HG03103 (cell line): ENCODE measurements around the gene FRS2.
"Not testable (repeated sequence)": the region's sequence is repeated elsewhere in the genome, so short reads cannot be mapped to it uniquely, and the experiment has no call there.

Source experiments
- ATAC-seq: cut with Tn5 transposase; IDR thresholded peaks from one replicate; pipeline ENCODE4 v1.9.1; 2021; ENCODE audit warnings: low read depth; ENCODE audit not compliant: unreplicated experiment

The FRS2 gene, protein sequence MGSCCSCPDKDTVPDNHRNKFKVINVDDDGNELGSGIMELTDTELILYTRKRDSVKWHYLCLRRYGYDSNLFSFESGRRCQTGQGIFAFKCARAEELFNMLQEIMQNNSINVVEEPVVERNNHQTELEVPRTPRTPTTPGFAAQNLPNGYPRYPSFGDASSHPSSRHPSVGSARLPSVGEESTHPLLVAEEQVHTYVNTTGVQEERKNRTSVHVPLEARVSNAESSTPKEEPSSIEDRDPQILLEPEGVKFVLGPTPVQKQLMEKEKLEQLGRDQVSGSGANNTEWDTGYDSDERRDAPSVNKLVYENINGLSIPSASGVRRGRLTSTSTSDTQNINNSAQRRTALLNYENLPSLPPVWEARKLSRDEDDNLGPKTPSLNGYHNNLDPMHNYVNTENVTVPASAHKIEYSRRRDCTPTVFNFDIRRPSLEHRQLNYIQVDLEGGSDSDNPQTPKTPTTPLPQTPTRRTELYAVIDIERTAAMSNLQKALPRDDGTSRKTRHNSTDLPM

GRCh38 chr12:69470189-69471075, at the start of gene FRS2:
TSS of gene FRS2 (plus strand) at chr12:69470388. CDS start at chr12:69569031, 98,643 bp downstream.
- ATAC-seq = peak; percentile 90

- no peak for ATAC-seq
These were observed 48.6 kb upstream of the FRS2 start for GRCh38 chr12:69421548-69421947.

- ATAC-seq = no peak
These were observed 46.9 kb upstream of the FRS2 start for GRCh38 chr12:69423037-69423905.

DNA sequence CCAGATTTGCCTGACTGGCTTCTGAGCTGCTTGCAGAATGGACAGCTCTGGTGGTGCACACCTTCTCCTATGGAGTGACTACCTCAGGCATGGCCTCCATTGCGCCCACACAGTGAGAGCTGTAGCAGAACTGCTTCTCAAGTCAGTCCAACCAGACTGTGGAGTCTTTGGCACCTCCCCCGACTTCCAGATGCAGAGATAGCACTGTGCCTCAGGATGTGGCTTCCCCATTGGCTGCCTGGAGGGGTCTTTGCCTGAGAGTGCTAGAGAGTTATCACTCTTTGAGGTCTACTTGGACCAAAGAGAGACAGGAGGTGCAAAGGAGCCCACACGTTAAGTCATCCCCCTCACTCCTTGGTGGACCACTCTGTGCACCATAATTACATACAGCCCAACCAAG, 44.8 kb upstream of the FRS2 start:
- ATAC-seq = no peak

DNA sequence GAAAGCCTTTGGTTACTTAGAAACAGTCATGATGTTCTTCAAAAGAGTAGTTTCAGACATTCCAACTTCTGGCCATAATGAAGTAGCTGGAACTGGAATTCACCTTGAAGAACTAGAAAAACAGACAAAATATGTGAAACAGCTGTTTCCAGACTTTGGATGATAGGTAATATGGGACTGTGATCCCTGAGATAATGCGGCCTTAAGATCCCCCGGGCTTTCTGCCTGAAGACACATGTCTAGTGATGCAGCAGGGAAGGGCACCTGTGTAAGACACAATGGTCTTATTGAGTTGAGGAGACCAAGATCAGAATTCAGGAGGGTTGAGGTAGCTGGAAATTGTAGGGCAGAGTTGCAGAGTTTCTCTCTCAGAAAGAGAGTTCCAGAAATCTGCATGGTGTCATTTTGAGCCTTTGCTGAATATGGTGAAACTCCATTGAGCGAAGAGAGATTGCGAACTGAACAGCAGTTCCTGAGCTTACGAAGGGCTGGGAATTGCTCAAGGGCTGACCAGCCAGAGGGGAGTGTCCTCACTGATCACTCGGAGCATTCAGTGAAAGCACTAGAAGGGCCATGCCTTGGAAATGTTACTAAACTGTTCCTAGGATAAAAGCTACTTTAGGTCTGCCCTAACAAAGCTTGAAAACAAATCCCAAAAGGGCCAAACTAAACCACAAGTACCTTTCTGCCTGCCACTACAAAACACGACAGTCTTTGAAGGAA, 41.7 kb upstream of the FRS2 start:
- no peak for ATAC-seq

GRCh38 chr12:69430942-69431590, 39.1 kb upstream of the FRS2 start:
- ATAC-seq = no peak

GRCh38 chr12:69431591-69432222, 38.5 kb upstream of the FRS2 start:
- no peak for ATAC-seq

DNA sequence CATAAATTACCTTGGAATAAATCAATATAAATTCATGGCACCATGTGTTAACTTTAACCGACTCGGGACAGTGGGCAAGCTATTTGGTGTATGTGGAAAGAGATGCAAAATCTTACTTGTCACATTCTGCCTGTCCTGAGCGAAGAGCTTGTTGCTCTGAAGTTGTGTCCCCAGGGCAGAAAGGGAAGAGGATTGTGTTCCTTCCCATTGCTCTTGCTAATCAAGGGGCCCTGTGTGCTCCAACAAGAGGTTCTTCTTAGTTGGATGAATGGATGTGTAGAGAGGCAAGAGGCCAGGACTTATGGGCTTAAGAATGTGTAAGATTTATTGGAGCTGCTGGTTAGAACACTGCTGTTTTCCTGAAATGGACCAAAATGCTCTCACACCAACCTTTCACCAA, 36.5 kb upstream of the FRS2 start:
- no peak for ATAC-seq

- ATAC-seq = no peak
These were observed 34.5 kb upstream of the FRS2 start for GRCh38 chr12:69435644-69436043.

DNA sequence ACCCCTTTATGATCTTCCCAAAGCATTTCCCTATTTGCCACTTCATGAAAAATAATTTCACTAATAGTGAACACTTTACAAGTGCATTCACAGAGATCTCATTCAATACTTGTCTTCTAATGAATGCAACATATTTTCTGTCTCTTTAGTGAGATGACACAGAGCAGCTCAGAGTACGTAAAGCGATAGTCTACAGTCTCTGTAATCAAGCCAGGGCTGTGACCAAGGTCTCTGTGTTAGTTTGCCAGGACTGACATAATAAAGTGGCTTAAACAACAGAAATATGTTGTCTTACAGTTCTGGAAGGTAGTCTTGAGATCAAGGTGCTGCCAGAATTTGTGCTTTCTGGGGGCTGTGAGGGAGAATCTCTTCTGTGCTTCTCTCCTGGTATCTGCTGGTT, 33.1 kb upstream of the FRS2 start:
- ATAC-seq = no peak

DNA sequence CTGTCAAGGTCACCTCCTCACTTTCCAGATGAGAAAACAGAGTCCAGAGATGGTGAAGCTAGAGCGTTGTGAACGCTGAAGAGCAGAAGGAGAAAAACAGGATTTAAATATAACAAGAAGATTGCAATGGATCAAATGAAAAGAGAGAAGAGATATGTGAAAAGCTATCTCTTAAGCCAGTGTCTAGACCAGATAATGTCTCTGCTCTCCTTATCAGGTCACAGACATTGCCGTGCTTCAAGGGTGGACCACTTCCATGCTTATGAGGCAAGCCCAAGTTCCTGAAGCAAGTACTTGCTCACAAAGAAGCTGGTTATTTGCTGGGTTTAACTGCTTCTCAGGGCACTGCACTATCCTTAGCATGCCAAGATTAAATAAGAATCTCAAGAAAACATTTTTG, 31.6 kb upstream of the FRS2 start:
- ATAC-seq = no peak

DNA sequence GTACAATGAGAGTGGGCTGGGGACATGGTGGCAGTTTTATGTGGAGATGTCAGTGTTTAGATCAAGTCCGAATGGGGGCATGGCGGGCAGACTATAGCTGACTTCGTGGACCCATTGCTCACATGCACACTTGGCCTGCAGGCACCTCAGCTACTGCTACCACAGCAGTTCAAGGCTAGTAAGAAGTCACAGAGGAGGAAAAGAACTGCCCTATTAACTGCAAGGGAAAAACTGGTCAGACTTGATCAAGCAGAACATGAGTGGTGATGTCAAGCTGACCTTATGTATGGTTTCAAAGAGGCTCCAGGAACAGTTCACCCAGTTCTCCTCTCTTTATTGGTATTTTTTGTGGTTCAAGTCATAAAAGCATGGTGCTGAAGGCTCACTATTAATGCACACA, 30.2 kb upstream of the FRS2 start:
- no peak for ATAC-seq

- ATAC-seq = no peak
These were observed 29.3 kb upstream of the FRS2 start for GRCh38 chr12:69440886-69441285.

DNA sequence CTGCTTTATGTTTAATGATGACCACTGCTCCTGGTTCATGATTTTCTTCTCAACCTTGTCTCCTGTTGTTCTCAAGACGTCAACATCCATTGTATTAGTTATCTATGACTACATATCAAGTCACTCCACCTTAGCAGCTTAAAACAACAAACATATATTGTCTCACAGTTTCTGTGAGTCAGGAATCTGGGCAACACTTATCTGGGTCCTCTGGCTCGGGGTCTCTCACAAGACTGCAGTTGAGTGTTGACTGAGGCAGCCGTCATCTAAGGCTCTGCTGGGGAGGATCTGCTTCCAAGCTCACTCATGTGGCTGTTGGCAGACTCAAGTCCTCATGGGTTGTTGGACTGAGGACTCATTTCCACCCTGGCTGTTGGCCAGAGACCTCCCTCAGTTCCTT, 27.3 kb upstream of the FRS2 start:
- ATAC-seq = no peak

- ATAC-seq = no peak
These were observed 26.3 kb upstream of the FRS2 start for GRCh38 chr12:69443916-69444315.

DNA sequence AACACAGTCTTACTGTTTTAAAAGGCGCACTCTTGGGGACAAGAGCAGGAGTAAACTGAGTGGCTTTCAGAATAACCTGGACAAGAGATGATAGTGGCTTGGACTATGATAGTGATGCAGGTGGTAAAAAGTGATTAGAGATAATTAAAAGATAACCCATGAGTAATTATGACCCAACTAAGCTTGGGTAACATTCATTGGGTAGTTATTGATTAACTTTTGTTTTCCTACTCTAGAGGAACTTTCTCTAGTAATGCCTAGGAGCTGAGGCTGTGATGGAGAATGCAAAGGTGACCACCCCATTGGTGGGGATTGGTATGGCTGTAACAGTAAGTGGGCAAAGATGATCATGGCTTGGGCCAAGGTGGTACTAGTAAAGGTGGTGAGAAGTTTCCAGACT, 22.3 kb upstream of the FRS2 start:
- ATAC-seq = no peak

GRCh38 chr12:69452598-69453132, 17.5 kb upstream of the FRS2 start:
- not testable (repeated sequence) for ATAC-seq

GRCh38 chr12:69456239-69456638, 13.9 kb upstream of the FRS2 start:
- ATAC-seq = no peak

DNA sequence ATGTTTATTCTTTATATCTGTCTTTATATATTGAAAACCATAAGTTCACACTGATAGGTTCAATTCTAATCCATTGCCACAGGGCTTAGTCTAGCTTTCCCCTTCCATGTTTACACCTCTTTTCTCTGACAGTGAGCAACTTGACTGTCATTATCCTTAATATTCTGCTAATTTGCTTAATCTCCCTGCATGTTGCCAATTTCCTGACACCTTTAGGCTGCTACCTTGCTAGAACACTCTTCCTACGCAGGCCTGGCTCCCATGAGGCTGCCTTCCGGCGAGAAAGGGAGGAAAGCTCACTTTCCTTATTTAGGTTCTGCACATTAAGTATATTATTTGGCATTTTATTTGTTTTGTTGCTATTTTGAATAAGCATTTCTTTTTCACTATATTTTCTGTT, 12.8 kb upstream of the FRS2 start:
- ATAC-seq = no peak
